Activated CD8-positive, alpha-beta memory T cell treated with anti-CD3 and anti-CD28 coated beads, Interleukin-2, amount 50 U/mL, for 24 hours (primary cell): Measurements from ENCODE around the gene HSPA1B.
"Not testable (repeated sequence)": the region's sequence is repeated elsewhere in the genome, so short reads cannot be mapped to it uniquely, and the experiment has no call there.

Source experiments
- DNase-seq: peaks from one replicate; pipeline ENCODE4 v3.0.0-alpha.2; 2020; ENCODE audit errors: extremely low read depth

Gene HSPA1B

GRCh38 chr6:31827286-31828079 lies at the start of gene HSPA1B:
HSPA1B (plus strand) TSS chr6:31827738; CDS start chr6:31827951, 213 bp downstream.
- peak; percentile 88 for DNase-seq

GRCh38 chr6:31778193-31778592 lies 49.3 kb upstream of the HSPA1B start:
- DNase-seq = no peak

GRCh38 chr6:31778999-31779885 lies 48.3 kb upstream of the HSPA1B start:
- no peak for DNase-seq

- DNase-seq = no peak
Measured at GRCh38 chr6:31779908-31780307, 47.6 kb upstream of the HSPA1B start.

GRCh38 chr6:31780507-31781243 lies 46.9 kb upstream of the HSPA1B start:
- DNase-seq = no peak

GRCh38 chr6:31781244-31782125 lies 46.1 kb upstream of the HSPA1B start:
- no peak for DNase-seq

- DNase-seq = no peak
Measured at GRCh38 chr6:31782126-31782855, 45.2 kb upstream of the HSPA1B start.

- no peak for DNase-seq
Measured at GRCh38 chr6:31784098-31784925, 43.2 kb upstream of the HSPA1B start.

- no peak for DNase-seq
Measured at GRCh38 chr6:31785475-31785874, 42.1 kb upstream of the HSPA1B start.

- no peak for DNase-seq
Measured at GRCh38 chr6:31791324-31792089, 36.0 kb upstream of the HSPA1B start.

GRCh38 chr6:31792090-31792374 lies 35.5 kb upstream of the HSPA1B start:
- no peak for DNase-seq

- DNase-seq = no peak
Measured at GRCh38 chr6:31792761-31793171, 34.8 kb upstream of the HSPA1B start.

- not testable (repeated sequence) for DNase-seq
Measured at GRCh38 chr6:31793927-31794245, 33.7 kb upstream of the HSPA1B start.

GRCh38 chr6:31794294-31794865 lies 33.2 kb upstream of the HSPA1B start:
- no peak for DNase-seq

GRCh38 chr6:31794866-31795615 lies 32.5 kb upstream of the HSPA1B start:
- DNase-seq = no peak

GRCh38 chr6:31795616-31796298 lies 31.8 kb upstream of the HSPA1B start, which contains the start of gene VARS1:
VARS1 (minus strand) TSS chr6:31795752; CDS start chr6:31795217, 535 bp downstream.
- DNase-seq = peak; percentile 60

- no peak for DNase-seq
Measured at GRCh38 chr6:31796993-31797385, 30.5 kb upstream of the HSPA1B start.
